NT2/D1 (cell line): Measurements from ENCODE around the gene SYNPO2.
"Not testable (repeated sequence)": the region's sequence is repeated elsewhere in the genome, so short reads cannot be mapped to it uniquely, and the experiment has no call there.

Experiments
- DNase-seq: peaks from one replicate; pipeline ENCODE4 v3.0.0-alpha.2; 2011; ENCODE audit warnings: low read depth, low spot score
- H3K27me3 ChIP-seq: 2 replicates; pipeline ENCODE4 v1.6.0; 2011; ENCODE audit warnings: mild to moderate bottlenecking; ENCODE audit not compliant: insufficient read length, insufficient read depth
- H3K36me3 ChIP-seq: 2 replicates; pipeline ENCODE4 v1.6.1; 2011; ENCODE audit warnings: mild to moderate bottlenecking, low read length, mixed read lengths; ENCODE audit not compliant: insufficient read depth, insufficient read length
- H3K4me1 ChIP-seq: 2 replicates; pipeline ENCODE4 v1.5.1; 2011; ENCODE audit not compliant: insufficient read depth, insufficient read length
- H3K4me3 ChIP-seq: 2 replicates; pipeline ENCODE4 v1.5.1; 2011; ENCODE audit warnings: low read depth; ENCODE audit not compliant: insufficient read length
- H3K9ac ChIP-seq: 2 replicates; pipeline ENCODE4 v1.6.0; 2011; ENCODE audit warnings: low read depth; ENCODE audit not compliant: insufficient read length
- H3K9me3 ChIP-seq: 2 replicates; pipeline ENCODE4 v1.5.1; 2011; ENCODE audit warnings: mild to moderate bottlenecking, low read length; ENCODE audit not compliant: insufficient read depth
- SUZ12 ChIP-seq: IDR thresholded peaks from 2 replicates; pipeline ENCODE4 v1.6.1; 2011; ENCODE audit not compliant: insufficient read length, insufficient read depth; ENCODE audit errors: extremely low read depth
- YY1 ChIP-seq: IDR thresholded peaks from 2 replicates; pipeline ENCODE4 v1.6.1; 2011; ENCODE audit not compliant: insufficient read length, insufficient read depth
- ZNF274 ChIP-seq: IDR thresholded peaks from 2 replicates; pipeline ENCODE4 v1.6.1; 2011; ENCODE audit warnings: mild to moderate bottlenecking, low read depth, low read length

Gene SYNPO2

GRCh38 chr4:118867311-118868067, 21.2 kb upstream of the SYNPO2 start:
- no peaks in the 10 kb centered on the region for H3K36me3 ChIP-seq
- no peak overlapping the region for H3K4me3 ChIP-seq
- no peaks in the 10 kb centered on the region for H3K4me1 ChIP-seq
- peaks cover 8% of the 10 kb centered on the region for H3K9me3 ChIP-seq
- no peak for DNase-seq
- H3K9ac ChIP-seq = no peak overlapping the region
- H3K27me3 ChIP-seq = no peaks in the 10 kb centered on the region
- TF ChIP-seq SUZ12 = no peak

- Histone ChIP-seq H3K36me3 (no peaks in the 10 kb centered on the region), H3K4me1 (no peaks in the 10 kb centered on the region), H3K9me3 (peaks cover 8% of the 10 kb centered on the region), H3K27me3 (no peaks in the 10 kb centered on the region), H3K4me3 (no peak overlapping the region), H3K9ac (no peak overlapping the region)
- TF ChIP-seq YY1 = no peak
- TF ChIP-seq ZNF274 = no peak
- no peak for TF ChIP-seq SUZ12
- DNase-seq = no peak
These were observed 18.8 kb upstream of the SYNPO2 start for GRCh38 chr4:118869808-118870342.

- TF ChIP-seq SUZ12 = no peak
- TF ChIP-seq YY1 = no peak
- no peak for TF ChIP-seq ZNF274
These were observed 16.5 kb upstream of the SYNPO2 start for GRCh38 chr4:118872181-118872580.

GRCh38 chr4:118877797-118878196, 10.9 kb upstream of the SYNPO2 start:
- no peak overlapping the region for H3K4me3 ChIP-seq
- TF ChIP-seq YY1 = no peak
- no peak for TF ChIP-seq SUZ12
- TF ChIP-seq ZNF274 = no peak
- no peak overlapping the region for H3K9ac ChIP-seq
- H3K36me3 ChIP-seq = no peaks in the 10 kb centered on the region
- H3K4me1 ChIP-seq = no peaks in the 10 kb centered on the region
- H3K27me3 ChIP-seq = no peaks in the 10 kb centered on the region
- DNase-seq = no peak
- peaks cover 13% of the 10 kb centered on the region; the same call in 1 of the 2 replicates for H3K9me3 ChIP-seq

More at GRCh38 chr4:118872181-118872580, 16.5 kb upstream of the SYNPO2 start:
- Histone ChIP-seq H3K27me3 (no peaks in the 10 kb centered on the region), H3K4me3 (no peak overlapping the region), H3K36me3 (no peaks in the 10 kb centered on the region), H3K9ac (no peak overlapping the region), H3K9me3 (no peaks in the 10 kb centered on the region), H3K4me1 (no peaks in the 10 kb centered on the region)
- no peak for DNase-seq

- not testable (repeated sequence) for H3K4me3 ChIP-seq, H3K4me1 ChIP-seq, DNase-seq, H3K9ac ChIP-seq, H3K27me3 ChIP-seq, H3K36me3 ChIP-seq
- H3K9me3 ChIP-seq = peaks cover 13% of the 10 kb centered on the region; the same call in 1 of the 2 replicates
These were observed 10.1 kb upstream of the SYNPO2 start for GRCh38 chr4:118878507-118878906.

DNA sequence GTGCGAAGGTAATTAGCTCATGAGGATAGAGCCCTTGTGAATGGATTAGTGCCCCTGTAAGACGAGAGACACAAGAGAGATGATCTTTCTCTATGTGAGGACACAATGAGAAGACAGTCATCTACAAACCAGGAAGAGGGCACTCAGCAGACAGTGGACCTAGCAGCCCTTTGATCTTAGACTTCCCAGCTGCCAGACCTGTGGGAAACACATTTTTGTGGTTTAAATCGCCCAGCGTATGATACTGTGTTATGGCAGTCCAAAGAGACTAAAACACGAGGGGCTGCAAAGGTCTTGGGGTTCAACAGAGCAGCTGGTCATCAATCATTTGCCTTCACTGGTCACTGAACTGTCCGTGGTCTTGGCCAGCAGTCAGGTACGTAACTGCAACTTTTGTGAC, 9.2 kb upstream of the SYNPO2 start:
- no peak for DNase-seq
- H3K9me3 ChIP-seq = peaks cover 13% of the 10 kb centered on the region; the same call in 1 of the 2 replicates
- H3K9ac ChIP-seq = no peak overlapping the region
- H3K4me1 ChIP-seq = no peaks in the 10 kb centered on the region
- H3K4me3 ChIP-seq = no peak overlapping the region
- no peaks in the 10 kb centered on the region for H3K27me3 ChIP-seq
- H3K36me3 ChIP-seq = no peaks in the 10 kb centered on the region
- TF ChIP-seq SUZ12 = no peak
- TF ChIP-seq ZNF274 = no peak
- no peak for TF ChIP-seq YY1

DNA sequence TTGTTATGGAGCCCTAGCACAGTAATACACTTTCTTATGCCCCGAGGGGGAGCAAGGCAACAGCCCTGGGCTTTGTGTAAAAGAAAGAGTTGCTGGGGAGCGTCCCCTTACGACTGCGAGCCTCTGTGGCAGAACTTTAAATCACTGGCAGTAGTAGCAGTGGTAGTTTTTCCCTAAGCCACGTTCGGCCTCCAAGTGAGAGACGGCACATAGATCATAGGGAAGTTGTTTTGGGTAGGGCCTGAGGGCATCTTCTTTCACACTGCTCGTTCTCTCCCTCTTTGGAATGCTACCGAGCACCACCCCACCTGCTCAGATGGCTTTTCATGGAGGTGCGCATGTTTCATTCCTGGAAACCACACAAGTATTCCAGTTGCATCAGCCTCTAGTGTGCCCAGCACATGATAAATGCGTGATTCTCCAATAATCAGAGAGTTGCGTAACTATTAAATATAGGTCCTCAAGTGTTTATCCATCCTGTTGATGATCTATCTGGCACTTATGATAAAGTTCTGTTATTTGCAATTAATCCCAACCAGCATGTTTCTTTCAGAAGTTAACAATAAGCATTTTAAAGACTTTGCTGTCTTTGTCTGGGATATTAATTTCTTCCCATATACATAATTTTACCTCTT, 7.0 kb upstream of the SYNPO2 start:
- H3K36me3 ChIP-seq = no peaks in the 10 kb centered on the region
- H3K9ac ChIP-seq = no peak overlapping the region
- no peaks in the 10 kb centered on the region for H3K4me1 ChIP-seq
- no peak for TF ChIP-seq SUZ12
- TF ChIP-seq ZNF274 = no peak
- TF ChIP-seq YY1 = no peak
- no peak overlapping the region for H3K4me3 ChIP-seq
- peaks cover 13% of the 10 kb centered on the region; the same call in 1 of the 2 replicates for H3K9me3 ChIP-seq
- DNase-seq = no peak
- H3K27me3 ChIP-seq = no peaks in the 10 kb centered on the region
